Skeletal muscle satellite cell (primary cell): Measurements from ENCODE around the gene SLC7A1.

Experiments
- H3K27me3 ChIP-seq: 2 replicates; pipeline ENCODE4 v1.7.0; 2013; ENCODE audit warnings: low read length; ENCODE audit not compliant: control insufficient read depth, insufficient read depth
- H3K36me3 ChIP-seq: 2 replicates; pipeline ENCODE4 v1.7.0; 2013; ENCODE audit warnings: mild to moderate bottlenecking, control low read depth, low read length; ENCODE audit not compliant: insufficient read depth
- H3K4me1 ChIP-seq: 2 replicates; pipeline ENCODE4 v1.7.0; 2013; ENCODE audit warnings: low read length; ENCODE audit not compliant: control insufficient read depth, insufficient read depth
- H3K4me2 ChIP-seq: 2 replicates; pipeline ENCODE4 v1.7.0; 2013; ENCODE audit warnings: mild to moderate bottlenecking, low read length
- H3K4me3 ChIP-seq: 2 replicates; pipeline ENCODE4 v1.7.0; 2013; ENCODE audit warnings: low read length
- H3K9ac ChIP-seq: 2 replicates; pipeline ENCODE4 v1.7.0; 2013; ENCODE audit warnings: mild to moderate bottlenecking, low read depth, low read length, moderate library complexity
- H3K9me3 ChIP-seq: replicated peaks from 2 replicates; pipeline ENCODE4 v1.7.0; 2013; ENCODE audit warnings: mild to moderate bottlenecking, control low read depth, low read length

Gene SLC7A1

GRCh38 chr13:29505950-29506349 lies 89.5 kb downstream of the SLC7A1 start:
- H3K4me2 ChIP-seq, result no peak overlapping the region
- H3K9me3 ChIP-seq, result no peaks in the 10 kb centered on the region
- peaks cover 4% of the 10 kb centered on the region for H3K27me3 ChIP-seq
- H3K4me3 ChIP-seq, result no peak overlapping the region
- no peaks in the 10 kb centered on the region for H3K36me3 ChIP-seq
- H3K9ac ChIP-seq, result no peak overlapping the region
- peaks cover 15% of the 10 kb centered on the region for H3K4me1 ChIP-seq

GRCh38 chr13:29505511-29505910 lies 90.0 kb downstream of the SLC7A1 start:
- no peak overlapping the region for H3K4me2 ChIP-seq
- H3K27me3 ChIP-seq, result peaks cover 5% of the 10 kb centered on the region
- peaks cover 15% of the 10 kb centered on the region for H3K4me1 ChIP-seq
- no peak overlapping the region for H3K4me3 ChIP-seq
- no peaks in the 10 kb centered on the region for H3K36me3 ChIP-seq
- H3K9me3 ChIP-seq, result no peaks in the 10 kb centered on the region
- H3K9ac ChIP-seq, result no peak overlapping the region

DNA sequence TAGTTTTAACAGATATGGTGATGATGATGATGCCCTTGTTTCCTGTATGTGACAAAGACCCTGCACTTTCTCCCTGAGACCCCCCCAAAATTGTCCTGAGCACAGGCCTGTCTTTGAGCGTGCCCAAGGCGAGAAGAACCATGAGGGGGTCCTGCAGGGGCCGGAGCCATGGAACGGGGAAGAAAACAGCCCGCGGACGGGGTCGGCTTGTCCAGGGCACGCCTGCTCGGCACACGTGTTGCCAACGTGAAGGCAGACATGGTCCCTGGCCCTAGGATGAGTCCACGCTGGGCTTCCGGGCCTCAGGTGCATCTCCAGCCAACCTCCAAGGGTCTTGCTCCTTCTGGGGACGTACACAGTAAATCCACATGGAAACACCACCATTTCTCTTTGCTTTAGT lies 90.8 kb downstream of the SLC7A1 start:
- Histone ChIP-seq H3K9me3 (no peaks in the 10 kb centered on the region), H3K36me3 (no peaks in the 10 kb centered on the region), H3K4me1 (peaks cover 15% of the 10 kb centered on the region), H3K4me3 (no peak overlapping the region), H3K9ac (no peak overlapping the region), H3K4me2 (no peak overlapping the region), H3K27me3 (peaks cover 10% of the 10 kb centered on the region)

DNA sequence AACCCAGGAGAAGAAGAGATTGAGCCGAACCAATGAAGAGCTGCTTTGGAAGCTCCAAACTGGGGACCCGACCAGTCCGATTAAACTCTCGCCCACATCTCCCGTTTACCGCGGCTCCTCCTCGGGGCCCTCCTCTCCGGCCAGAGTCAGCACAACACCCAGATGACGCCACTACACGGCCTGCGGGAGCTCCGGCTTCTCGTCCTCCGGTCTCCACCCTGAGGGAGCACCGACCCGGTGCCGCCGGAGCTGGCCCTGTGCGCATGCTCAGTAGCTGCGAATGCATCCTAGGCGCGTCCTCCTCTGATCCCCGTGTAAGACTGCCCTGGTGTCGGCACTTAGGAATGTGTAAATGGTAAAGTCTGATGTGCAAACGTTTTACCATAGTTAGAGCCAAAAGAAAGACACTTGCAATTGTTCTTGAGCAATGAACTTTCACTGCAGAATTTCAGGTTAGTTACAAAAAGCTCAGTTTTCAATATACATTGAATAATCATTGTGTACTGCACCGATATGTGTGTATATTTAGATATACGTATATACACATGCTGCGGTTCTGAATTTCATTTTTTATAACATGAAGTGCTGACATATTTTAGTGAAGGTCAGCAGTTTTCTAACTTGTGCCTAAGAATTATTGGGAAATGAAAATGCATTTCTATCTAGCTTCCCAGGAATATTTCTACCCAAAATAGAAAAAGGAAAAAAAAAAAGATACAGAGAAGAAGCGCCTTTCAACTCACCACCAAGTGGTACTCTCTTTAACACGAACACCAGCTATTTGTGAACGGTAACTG lies 92.2 kb downstream of the SLC7A1 start:
- Histone ChIP-seq H3K4me1 (peaks cover 15% of the 10 kb centered on the region), H3K36me3 (no peaks in the 10 kb centered on the region), H3K27me3 (peaks cover 23% of the 10 kb centered on the region), H3K4me2 (peak overlapping the region; percentile 84), H3K9me3 (no peaks in the 10 kb centered on the region), H3K9ac (peak overlapping the region; percentile 19), H3K4me3 (peak overlapping the region; percentile 66)

DNA sequence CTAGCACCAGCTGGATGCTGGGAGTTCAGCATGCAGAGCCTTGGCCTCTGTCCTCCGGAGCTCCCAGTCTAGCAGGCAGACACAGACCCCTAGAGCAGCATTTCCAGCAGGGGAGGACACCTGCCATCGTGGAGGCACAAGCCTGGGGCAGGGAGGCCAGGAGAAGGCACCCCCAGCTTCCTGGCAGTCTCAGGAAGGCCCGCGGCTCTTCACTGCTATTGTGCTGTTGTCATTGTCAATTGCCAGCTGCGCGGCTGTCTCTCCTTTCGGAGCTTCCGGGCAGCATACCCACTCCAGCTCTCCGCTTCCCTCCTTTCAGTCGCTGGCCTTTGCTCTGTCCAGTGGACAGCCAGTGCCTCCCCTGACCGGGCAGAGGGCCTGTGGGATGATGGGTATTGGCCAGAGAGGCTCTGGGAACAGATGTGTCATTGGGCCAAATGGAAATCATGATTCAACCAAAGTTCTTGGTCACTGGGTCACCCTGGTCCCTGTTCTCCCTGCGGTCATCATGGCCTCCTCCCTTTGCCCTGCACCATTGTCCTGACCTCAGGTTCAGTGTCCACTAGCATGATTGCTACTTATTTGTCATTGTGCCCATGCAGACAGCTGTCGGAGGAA lies 93.0 kb downstream of the SLC7A1 start:
- Histone ChIP-seq H3K4me3 (peak overlapping the region; percentile 66), H3K9me3 (no peaks in the 10 kb centered on the region), H3K36me3 (no peaks in the 10 kb centered on the region), H3K9ac (peak overlapping the region; percentile 19), H3K27me3 (peaks cover 27% of the 10 kb centered on the region), H3K4me1 (peaks cover 15% of the 10 kb centered on the region), H3K4me2 (peak overlapping the region; percentile 84)

DNA sequence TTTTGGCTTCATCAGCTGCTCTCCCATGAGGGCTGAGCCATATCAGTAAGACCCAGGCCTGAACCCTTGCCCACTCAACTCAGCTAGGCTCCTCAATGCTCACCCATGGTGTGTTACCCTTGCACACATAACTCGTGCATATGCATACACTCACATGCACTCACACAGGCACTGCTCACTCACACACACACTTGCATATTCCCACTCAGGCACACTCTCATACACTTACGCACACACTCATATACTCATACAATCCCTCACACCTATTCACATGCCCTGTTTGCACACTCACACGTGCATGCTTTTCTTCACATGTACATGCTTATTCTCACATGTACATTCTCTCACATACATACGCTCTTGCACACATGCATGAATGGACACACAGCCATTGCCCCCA lies 93.8 kb downstream of the SLC7A1 start:
- Histone ChIP-seq H3K27me3 (peaks cover 36% of the 10 kb centered on the region), H3K9me3 (no peaks in the 10 kb centered on the region), H3K4me2 (no peak overlapping the region), H3K4me1 (peaks cover 23% of the 10 kb centered on the region), H3K9ac (no peak overlapping the region), H3K4me3 (no peak overlapping the region), H3K36me3 (no peaks in the 10 kb centered on the region)

GRCh38 chr13:29500386-29500785 lies 95.1 kb downstream of the SLC7A1 start:
- no peak overlapping the region for H3K4me3 ChIP-seq
- no peak overlapping the region for H3K9ac ChIP-seq
- no peak overlapping the region for H3K4me2 ChIP-seq
- H3K4me1 ChIP-seq, result peaks cover 23% of the 10 kb centered on the region
- peaks cover 44% of the 10 kb centered on the region for H3K27me3 ChIP-seq
- no peaks in the 10 kb centered on the region for H3K9me3 ChIP-seq
- no peaks in the 10 kb centered on the region for H3K36me3 ChIP-seq

GRCh38 chr13:29499506-29500165 lies 95.9 kb downstream of the SLC7A1 start:
- Histone ChIP-seq H3K27me3 (peaks cover 44% of the 10 kb centered on the region), H3K4me2 (no peak overlapping the region), H3K9ac (no peak overlapping the region), H3K36me3 (no peaks in the 10 kb centered on the region), H3K9me3 (no peaks in the 10 kb centered on the region), H3K4me1 (peaks cover 23% of the 10 kb centered on the region), H3K4me3 (no peak overlapping the region)

GRCh38 chr13:29498426-29499040 lies 97.0 kb downstream of the SLC7A1 start:
- no peaks in the 10 kb centered on the region for H3K9me3 ChIP-seq
- H3K4me1 ChIP-seq, result peaks cover 21% of the 10 kb centered on the region
- H3K27me3 ChIP-seq, result peaks cover 53% of the 10 kb centered on the region
- H3K36me3 ChIP-seq, result no peaks in the 10 kb centered on the region
- no peak overlapping the region for H3K4me2 ChIP-seq
- H3K4me3 ChIP-seq, result no peak overlapping the region
- H3K9ac ChIP-seq, result no peak overlapping the region

- Histone ChIP-seq H3K4me1 (peaks cover 8% of the 10 kb centered on the region), H3K4me3 (no peak overlapping the region), H3K36me3 (no peaks in the 10 kb centered on the region), H3K9me3 (no peaks in the 10 kb centered on the region), H3K27me3 (peaks cover 60% of the 10 kb centered on the region), H3K4me2 (peak overlapping the region; percentile 0), H3K9ac (no peak overlapping the region)
Observed at GRCh38 chr13:29497137-29497654, 98.3 kb downstream of the SLC7A1 start.

GRCh38 chr13:29496241-29496712 lies 99.2 kb downstream of the SLC7A1 start:
- H3K9ac ChIP-seq, result no peak overlapping the region
- no peak overlapping the region for H3K4me2 ChIP-seq
- no peak overlapping the region for H3K4me3 ChIP-seq
- H3K36me3 ChIP-seq, result no peaks in the 10 kb centered on the region
- H3K27me3 ChIP-seq, result peaks cover 59% of the 10 kb centered on the region
- peaks cover 8% of the 10 kb centered on the region for H3K4me1 ChIP-seq
- H3K9me3 ChIP-seq, result no peaks in the 10 kb centered on the region
